Measurements from ENCODE around the gene RAMP2.
"Not testable (repeated sequence)": the region's sequence is repeated elsewhere in the genome, so short reads cannot be mapped to it uniquely, and the experiment has no call there.

Gene RAMP2

GRCh38 chr17:42767512-42767911 lies 6.5 kb downstream of the RAMP2 start:
- no peak for TF ChIP-seq CTCF (IDR thresholded peaks at IDR 0.05; ENCODE audit: low read depth, low read length)
- H3K4me3 ChIP-seq (ENCODE audit: low read depth, low read length) = no peak overlapping the region
- in situ Hi-C loops (cut with HindIII; ENCODE audit: low sequenced_read_pairs) = no loop called here
- DNase-seq (ENCODE audit: low read depth, low spot score) = no peak

- in situ Hi-C loops (cut with HindIII; ENCODE audit: low sequenced_read_pairs); DNase-seq (ENCODE audit: low read depth, low spot score); H3K4me3 ChIP-seq (ENCODE audit: low read depth, low read length): not testable (repeated sequence)
Observed at GRCh38 chr17:42768006-42768405, 7.0 kb downstream of the RAMP2 start.

- in situ Hi-C loops (cut with HindIII; ENCODE audit: low sequenced_read_pairs) = not testable (repeated sequence)
Observed at GRCh38 chr17:42769964-42770363, 8.9 kb downstream of the RAMP2 start.

GRCh38 chr17:42772945-42773289 lies 11.9 kb downstream of the RAMP2 start:
- no peak for TF ChIP-seq CTCF (IDR thresholded peaks at IDR 0.05; ENCODE audit: low read depth, low read length)
- peak overlapping the region; percentile 83 for H3K4me3 ChIP-seq (ENCODE audit: low read depth, low read length)
- in situ Hi-C loops (cut with HindIII; ENCODE audit: low sequenced_read_pairs) = no loop called here
- DNase-seq (ENCODE audit: low read depth, low spot score) = no peak

More at GRCh38 chr17:42769964-42770363, 8.9 kb downstream of the RAMP2 start:
- not testable (repeated sequence) for H3K4me3 ChIP-seq (ENCODE audit: low read depth, low read length); DNase-seq (ENCODE audit: low read depth, low spot score)

- in situ Hi-C loops (cut with HindIII; ENCODE audit: low sequenced_read_pairs) = no loop called here
- TF ChIP-seq CTCF (IDR thresholded peaks at IDR 0.05; ENCODE audit: low read depth, low read length) = peak; percentile 31
- DNase-seq (ENCODE audit: low read depth, low spot score) = peak; percentile 86
- peak within 1 kb of the TSS; percentile 83 for H3K4me3 ChIP-seq (ENCODE audit: low read depth, low read length)
Observed at GRCh38 chr17:42773290-42774035, 12.4 kb downstream of the RAMP2 start, which contains the start of gene VPS25. Gene VPS25, plus strand, starts transcription at chr17:42773449. Its CDS starts 27 bp downstream, at chr17:42773476.

GRCh38 chr17:42774066-42774745 lies 13.2 kb downstream of the RAMP2 start:
- peak overlapping the region; percentile 83 for H3K4me3 ChIP-seq (ENCODE audit: low read depth, low read length)
- TF ChIP-seq CTCF (IDR thresholded peaks at IDR 0.05; ENCODE audit: low read depth, low read length) = no peak
- in situ Hi-C loops (cut with HindIII; ENCODE audit: low sequenced_read_pairs) = no loop called here
- DNase-seq (ENCODE audit: low read depth, low spot score) = peak; percentile 45

GRCh38 chr17:42775534-42776098 lies 14.6 kb downstream of the RAMP2 start:
- no peak overlapping the region for H3K4me3 ChIP-seq (ENCODE audit: low read depth, low read length)
- in situ Hi-C loops (cut with HindIII; ENCODE audit: low sequenced_read_pairs) = no loop called here
- peak; percentile 86 for DNase-seq (ENCODE audit: low read depth, low spot score)
- TF ChIP-seq CTCF (IDR thresholded peaks at IDR 0.05; ENCODE audit: low read depth, low read length) = peak; percentile 33
